Retina (tissue), 1 donor: Measurements from ENCODE around the gene AAMP.

Experiments used
- DNase-seq: peaks from one replicate; pipeline ENCODE4 v3.0.0-alpha.2; 2016

The AAMP gene

DNA sequence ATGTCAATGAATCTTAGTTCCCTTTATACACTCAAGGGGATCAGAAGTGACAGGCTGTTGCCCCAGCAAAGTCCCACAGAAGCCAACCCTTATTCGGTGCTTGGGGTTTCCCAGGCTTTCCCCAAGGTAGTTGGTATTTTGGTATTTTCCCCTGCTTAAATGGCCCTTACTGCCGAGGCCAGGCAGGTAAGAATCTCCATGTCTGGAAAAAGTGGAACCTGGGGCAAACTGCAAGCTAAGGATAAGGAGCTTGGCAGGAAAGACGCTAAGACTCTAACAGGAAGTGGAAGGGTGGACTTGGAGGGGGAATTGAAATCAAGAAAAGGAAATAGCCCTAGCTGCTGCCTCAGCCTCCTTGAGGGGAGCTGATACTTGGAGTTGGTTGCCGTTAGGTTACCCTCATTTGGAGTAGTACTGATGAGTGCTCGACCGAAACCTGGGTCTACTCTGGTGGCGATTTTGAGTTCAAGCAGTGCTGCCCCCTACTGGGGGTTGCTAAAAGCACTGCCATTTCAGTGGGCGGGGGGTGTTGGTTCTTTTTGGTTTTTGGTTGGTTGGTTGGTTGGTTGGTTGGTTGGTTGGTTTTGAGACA, 12.5 kb downstream of the AAMP start:
- no peak for DNase-seq

DNA sequence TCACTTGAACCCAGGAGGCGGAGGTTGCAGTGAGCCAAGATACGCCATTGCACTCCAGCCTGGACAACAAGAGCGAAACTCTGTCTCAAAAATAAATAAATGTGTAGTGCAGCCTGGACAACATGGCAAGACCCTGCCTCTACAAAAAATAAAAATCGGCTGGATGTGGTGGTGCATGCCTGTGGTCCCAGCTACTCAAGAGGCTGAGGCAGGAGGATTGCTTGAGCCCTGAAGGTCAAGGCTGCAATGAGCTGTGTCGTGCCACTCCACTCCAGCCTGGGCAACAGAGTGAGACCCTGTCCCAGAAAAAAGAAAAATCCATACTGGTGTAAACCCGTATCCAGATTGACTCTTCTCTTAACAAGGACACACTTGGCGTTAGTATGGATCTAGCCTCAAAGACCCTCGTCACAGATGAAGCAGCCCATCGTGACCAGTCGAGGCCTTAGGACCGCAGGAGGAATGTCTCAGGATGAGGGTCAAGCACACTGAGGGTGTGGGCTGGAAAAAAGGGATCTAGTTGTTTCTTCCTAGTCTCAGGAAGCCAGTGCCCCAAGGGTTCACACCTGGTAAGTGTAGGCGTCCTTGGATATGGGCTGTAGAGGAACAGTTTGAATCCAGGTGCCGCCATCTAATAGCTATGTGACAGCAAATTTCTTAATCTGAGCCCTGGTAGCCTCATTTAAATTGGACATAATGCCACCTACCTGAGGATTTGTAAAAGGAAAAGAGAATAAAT, 13.2 kb downstream of the AAMP start:
- no peak for DNase-seq

DNA sequence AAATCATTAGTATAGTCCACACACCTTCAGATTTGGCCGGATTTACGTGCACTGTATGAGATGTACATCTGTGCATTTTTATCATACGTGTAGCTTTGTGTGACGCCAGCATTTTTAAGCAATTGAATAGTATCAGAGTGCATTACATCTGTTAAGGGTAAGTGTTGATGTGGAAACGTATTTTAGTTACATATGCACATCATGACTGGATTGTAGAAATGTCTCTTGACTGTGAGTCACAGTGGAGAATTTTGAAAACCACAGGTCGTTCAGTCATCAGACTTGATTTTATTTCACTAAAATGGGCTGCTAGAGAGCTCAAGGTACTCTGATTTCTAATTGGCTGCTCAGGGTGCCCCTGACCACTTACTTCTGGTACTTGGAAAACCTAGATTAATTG, 14.5 kb downstream of the AAMP start:
- no peak for DNase-seq

DNA sequence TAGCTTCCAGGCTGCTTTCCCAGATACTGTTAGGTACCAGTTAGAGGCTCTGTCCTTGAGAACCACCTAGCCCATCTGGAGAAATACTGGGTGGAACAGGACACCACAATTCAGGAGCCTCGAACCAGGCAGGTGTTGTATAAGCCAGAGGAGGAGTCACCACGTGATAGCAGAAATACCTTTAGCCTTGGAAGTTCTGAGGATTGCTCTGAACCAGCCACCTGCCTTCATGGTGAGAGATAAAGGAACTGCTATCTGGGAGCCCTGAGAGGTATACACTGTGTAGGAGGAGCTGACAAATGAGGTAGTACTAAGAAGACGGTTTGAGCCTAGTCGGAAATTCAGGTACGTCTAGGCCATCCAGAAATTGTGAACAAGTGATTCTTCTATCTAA, 16.7 kb downstream of the AAMP start:
- DNase-seq = no peak

DNA sequence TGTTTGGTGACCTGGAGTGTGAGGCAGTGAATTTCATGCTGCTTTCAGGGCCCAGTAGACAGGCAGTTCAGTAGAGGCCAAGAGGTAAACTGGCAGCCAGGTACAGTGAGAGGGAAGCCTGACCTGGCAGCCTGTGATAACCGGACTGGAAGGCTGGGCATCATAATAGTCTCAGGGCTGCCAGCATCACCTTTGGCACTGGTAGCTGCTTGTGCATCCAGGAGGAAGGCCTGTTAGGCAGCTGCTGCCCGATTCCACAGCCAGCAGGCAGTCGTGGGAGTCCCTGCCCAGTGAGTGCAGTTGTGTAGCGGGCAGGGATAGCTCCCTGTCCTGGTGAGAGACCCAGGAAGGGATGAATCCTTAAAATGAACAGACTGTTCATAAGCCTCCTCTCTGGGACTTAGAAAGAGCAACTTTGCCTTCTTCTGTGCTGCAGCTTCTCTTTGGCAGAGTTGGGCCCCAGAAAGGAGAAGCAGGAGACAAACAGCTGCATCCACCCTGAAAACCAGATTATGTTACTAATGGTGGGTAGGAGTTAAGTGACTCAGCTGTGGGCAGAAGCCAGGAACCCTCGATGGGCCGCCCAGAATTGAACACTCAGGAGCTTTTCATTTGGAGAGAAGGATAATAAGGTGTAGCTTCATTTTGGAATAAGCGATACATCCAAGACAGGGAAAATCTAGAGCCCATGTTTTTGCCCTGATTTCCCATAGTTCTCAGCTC, 17.3 kb downstream of the AAMP start:
- DNase-seq = no peak

DNA sequence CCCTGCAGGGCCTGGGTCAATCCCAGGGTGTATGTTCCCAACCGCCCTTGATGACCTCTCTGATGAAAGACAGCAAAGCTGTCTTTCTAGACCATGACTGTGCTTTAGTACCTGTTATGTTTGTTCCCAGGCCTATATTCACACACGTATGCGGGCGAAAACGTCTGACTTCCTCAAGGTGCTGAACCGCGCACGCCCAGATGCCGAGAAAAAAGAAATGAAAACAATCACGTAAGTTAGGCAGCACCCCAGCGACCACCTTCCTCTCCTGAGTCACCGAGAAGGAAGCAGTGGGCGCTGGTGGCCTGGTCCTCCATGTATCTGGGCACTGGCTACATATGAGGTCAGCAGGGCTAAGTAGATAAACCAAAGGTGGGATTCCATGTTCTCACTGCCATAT, 20.2 kb downstream of the AAMP start:
- no peak for DNase-seq

DNA sequence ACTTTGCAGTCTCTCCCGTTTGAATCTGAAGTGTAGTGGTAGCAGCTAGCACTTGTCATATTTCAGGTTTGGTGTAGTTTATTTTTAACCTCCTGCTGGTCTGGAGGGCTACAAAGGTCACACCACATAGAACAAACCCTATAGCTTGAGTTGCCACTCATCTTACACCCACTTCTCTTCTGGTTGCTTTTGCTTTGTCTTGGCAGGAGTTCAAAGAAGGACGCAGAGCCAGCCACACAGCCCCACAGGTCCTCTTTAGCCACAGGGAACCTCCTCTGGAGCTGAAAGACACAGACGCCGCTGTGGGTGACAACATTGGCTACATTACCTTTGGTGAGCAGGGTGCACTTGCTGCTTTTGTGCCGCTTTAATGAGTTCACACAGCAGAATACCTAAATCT, 24.7 kb downstream of the AAMP start:
- DNase-seq = no peak

DNA sequence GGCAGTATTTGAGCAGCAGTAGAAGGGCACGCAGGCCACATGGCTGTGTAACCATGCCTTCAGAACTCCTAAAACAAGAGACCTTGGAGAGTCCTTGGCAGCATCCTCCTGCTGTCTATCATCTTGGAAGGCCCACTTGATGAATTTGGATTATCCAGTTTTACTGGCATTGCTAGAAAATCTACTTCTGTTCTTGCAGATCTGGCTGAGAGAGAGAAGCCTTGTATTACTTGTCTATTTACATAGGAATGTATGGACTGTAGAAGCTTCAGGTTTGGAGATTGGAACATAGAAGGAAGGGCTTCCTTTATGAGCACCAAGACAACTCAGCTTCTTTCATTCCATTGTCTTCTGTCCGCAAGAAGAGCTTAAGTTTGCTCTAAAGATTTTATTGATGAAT, 25.3 kb downstream of the AAMP start:
- DNase-seq = no peak

DNA sequence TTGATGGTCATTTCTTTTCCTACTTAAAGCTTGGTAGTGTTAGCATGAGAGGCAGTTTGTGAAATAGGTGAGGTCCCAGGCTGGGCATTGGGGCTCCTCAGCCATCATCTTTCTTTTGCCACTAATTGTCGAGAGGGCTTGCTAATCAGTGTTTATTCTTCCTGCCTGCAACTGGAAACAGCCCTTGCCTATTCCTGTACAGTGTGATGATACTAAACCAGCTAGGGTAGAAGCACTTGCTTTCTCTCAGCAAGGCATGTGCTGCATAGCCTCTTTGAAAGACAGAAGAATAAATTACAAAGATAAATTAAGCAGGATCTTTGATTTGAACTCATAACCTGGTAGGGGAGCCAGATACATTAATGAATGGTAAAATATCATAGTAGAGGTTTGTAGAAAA, 25.7 kb downstream of the AAMP start:
- DNase-seq = no peak

DNA sequence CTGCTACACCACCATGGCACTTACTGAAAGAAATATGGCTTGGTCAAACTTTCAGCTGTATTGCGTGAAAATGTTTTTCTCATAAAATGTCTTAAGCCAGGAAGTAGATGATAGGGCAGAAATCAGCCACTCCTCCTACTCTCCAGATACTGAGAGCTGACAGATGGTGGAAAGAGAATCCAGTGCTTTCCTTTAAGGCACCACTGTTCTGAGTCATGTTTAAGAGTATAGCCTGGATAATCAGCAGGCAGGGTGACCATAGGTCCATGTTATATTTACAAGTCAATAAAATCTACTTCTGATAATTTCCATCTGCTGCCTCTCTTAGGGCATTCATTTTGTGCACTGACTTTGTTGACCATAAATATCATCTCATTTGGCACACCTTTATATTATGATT, 31.1 kb downstream of the AAMP start:
- no peak for DNase-seq

DNA sequence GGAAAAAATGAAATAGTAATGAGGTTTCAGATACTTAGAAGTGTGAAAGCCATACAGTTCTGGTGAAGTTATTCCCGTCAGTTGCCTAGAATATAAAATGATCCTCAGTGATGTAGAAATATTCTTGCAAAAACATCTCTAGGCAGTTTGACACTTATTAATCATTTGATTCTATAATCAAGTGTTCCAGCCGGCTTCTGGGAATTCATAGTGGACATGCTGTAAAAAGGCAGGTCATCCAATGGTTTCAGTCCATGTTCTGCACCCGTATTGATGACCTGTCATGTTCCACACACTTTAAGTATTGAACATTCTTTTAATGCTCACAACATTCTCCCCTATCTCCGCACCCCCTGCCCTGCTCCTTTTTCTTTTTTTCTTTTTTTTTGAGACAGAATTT, 33.1 kb downstream of the AAMP start:
- no peak for DNase-seq

DNA sequence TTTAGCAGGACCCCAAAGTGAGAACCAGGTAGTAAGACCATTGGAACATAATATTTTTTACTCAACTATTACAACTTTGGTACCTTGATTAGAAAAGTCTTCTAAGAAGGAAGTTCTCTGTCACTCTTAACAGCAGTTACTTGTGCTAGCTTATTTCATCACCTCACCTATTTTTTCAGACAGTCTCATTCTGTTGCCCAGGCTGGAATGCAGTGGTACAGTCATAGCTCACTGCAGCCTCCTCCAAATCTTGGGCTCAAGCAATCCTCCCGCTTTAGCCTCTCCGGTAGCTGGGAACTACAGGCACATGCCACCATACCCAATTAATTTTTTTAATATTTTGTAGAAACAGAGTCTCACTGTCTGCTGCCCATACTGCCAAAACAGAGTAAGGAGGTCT, 34.9 kb downstream of the AAMP start:
- no peak for DNase-seq

DNA sequence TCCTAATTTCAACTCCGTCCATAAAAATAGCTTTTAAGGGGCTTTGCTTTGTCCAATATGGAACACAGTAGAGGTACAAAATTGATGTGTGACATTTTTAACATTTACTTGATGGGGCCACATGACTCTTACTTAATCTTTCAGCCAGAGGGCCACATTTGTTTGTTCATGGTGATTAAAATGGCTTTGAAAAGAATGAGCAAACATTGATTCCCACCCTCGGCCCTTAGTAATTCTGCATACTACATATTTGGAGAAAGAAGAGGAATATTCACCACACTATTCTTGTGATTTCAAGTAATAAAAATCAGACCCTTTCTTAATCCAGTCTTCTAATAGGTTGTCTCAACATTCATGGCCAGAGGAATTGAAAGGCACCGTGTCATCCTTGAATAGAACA, 35.4 kb downstream of the AAMP start:
- DNase-seq = no peak

DNA sequence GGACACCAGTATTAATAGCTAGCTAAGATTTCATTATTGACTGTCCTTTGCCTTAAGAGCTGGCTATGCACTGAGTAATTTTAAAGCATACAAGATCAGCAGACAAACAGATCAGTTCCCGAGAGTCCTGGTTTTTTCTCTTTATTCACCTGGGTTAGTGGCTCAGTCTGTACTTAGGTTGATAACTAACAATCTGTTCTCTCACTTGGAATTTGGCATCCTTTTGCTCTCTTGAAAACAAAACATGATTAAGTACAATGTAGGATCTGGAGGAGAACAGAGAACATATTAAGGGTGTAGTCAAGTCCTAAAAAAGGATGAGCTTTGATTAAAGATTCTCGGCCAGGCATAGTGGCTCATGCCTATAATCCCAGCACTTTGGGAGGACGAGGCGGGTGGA, 36.4 kb downstream of the AAMP start:
- no peak for DNase-seq

DNA sequence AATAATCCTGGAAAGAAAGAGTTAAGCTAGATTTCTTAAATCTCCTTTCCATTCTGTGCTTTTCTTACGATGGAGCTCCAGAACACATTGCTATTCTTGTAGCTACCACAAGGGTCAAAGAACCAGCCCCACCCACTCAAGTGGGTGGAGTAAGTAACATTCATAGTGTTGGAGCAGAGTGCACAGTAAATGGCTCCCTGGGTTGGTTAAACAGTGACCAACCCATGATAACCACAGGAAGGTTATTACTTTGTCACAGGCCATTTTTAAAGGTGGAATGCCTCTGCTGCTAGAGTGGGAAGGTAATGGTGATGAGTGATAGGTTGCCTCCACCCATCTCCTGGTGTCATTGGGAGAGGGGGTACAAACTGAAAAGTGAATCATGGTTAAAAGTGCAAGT, 39.1 kb downstream of the AAMP start:
- no peak for DNase-seq

DNA sequence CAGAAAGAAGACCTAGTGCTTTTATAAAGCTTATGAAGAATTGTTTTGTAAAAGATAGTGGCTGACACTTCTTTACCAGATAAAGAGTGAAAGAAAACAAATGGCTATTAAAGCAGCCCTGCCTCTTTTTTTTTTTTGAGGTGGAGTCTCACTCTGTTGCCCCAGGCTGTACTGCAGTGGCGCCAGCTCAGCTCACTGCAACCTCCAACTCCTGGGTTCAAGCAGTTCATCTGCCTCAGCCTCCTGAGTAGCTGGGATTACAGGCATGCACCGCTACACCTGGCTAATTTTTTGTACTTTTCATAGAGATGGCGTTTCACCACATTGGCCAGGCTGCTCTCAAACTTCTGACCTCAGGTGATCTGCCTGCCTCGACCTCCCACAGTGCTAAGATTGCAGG, 40.1 kb downstream of the AAMP start:
- no peak for DNase-seq

DNA sequence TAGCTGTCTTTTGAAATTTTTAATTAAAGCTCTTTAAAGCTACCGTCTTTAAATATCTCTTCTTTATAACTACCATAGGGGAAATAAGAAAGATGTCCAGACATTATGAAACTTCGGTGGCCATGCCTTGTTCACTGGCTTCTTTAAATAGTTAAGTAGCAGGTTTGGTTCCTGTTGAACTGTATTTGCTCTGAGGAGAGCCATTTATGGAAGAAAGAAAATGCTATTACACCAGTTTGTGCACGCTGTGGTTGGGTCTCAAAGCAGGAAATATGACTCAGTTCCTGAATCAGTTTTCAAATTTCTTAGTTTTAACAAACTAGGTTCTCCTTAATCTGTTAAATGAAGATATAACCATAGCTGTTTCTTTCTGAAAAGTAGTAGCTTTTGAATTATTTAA, 40.7 kb downstream of the AAMP start:
- no peak for DNase-seq

DNA sequence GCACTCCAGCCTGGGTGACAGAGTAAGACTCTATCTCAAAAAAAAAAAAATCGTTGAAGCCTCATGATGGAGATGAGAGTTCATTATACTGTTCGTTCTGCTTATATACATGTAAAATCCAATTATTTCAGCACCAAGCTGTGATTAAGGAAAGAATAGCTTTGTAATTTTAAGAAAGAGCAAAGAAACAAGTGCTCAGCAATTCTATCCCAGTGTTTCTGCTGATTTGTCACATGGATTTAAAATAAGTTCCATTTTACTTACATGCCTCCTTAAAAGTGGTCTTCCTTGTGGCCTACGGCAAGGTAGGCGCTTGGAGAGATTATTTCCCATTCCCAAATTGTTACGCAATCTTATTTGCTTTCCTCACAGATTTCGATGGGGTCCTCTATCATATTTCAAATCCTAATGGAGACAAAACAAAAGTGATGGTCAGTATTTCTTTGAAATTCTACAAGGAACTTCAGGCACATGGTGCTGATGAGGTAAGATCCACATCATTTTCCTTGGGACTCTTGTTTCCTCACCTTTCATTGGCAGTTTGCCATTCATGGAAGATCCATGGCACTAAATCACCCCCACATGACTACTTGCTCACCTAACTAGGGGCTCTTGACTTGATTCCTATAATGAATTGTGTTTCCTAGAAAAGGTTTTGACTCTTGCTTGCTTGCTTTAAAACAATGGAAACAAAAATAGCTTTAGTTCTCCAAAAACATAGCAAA, 41.4 kb downstream of the AAMP start:
- DNase-seq = no peak

DNA sequence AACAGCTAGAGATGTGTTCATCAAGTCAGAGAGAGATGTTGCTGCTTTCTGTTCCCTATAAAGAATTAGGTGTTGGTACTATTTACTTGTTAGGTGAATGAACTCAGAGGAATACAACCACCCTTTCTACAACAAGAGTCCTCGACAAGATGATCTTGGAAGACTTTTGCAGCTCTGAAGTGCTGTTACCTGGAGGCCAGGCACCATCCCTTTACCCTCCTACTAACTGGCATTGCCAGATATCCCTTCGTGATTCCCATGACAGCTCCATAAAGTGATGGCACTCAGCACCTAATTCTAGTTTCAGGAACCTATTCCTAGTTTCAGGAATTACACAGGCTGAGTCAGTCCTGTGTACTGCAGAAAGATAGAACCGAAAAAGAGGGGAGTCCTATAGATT, 43.0 kb downstream of the AAMP start:
- no peak for DNase-seq

DNA sequence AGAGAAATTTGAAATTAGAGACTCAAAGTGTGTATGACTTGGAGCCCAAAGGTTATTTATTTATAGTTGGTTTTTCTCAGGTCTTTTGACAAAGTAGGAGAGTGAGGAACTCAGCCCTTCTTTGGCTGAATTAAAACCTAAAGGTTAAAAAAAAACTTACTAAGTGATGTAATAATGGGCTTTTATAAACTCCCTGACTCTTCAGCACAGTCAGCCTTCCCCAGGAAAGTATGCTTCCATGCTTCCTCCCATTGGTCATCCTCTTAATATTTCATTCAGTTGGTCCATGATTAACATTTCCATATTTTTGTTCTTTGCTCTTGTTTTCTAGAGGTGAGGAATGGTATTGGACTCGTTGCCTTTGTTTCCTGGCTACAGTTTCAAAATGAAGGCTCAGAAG, 45.8 kb downstream of the AAMP start:
- DNase-seq = peak; percentile 1

DNA sequence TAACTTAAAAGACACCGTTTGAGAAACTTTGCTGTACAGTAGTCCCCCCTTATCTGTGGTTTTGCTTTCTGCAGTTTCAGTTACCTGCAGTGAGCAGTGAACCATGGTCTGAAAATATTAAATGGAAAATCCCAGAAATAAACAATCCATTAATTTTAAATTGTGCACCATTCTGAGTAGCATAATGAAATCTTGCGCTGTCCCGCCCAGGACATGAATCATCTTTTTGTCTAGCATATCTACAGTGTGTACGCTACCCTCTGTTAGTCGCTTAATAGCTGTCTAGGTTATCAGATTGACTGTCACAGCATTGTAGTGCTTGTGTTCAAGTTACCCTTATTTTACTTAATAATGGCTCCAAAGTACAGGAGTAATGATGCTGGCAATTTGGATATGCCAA, 46.9 kb downstream of the AAMP start:
- no peak for DNase-seq

DNA sequence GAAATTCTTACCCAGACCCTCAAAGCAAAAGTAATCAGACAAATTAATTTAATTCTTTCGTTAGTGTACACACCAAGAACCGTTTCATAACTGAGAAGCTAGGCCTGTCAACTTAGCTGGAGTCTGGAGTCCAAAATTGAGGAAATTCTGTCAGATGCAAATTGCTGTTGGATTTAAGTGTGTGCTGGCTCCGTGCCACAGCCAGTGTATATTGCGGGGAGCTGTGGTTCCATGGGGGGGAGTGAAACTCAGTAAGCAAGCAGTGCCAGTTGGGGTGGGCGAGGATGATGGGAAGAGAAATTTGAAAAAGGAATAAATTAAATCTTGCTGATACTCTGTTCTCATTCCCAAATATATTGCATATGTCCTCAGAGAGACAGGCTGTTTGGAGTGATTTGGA, 48.9 kb downstream of the AAMP start:
- DNase-seq = no peak

DNA sequence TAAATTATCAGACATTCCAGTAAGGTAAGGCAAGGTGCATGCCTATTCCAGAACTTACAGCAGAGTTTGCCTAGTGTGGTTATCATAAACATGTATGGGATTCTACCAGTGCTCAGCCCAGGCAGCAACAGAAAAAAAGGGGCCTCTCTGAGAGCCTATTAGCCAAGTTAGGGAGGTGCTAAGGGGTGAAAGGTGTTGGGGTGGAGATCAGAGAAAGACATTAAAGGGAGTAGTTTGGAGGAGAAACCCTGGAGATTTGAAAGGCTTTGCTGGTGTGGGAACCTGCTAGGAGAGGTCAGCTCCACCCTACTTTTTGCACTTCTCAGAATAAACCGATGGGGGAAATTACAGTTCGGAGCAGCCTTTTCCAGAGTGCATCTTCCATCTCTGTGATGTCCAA, 50.0 kb downstream of the AAMP start:
- no peak for DNase-seq
